Neural progenitor cell (in vitro differentiated cells): ENCODE data around the gene PKD1L1. TPM values are rescaled to one million over a fixed set of nuclear protein-coding genes. Genes with fewer than 3 reads are reported as not detected.

Experiments used
- DNase-seq: peaks from one replicate; pipeline ENCODE4 v3.0.0-alpha.2; 2016; ENCODE audit warnings: low spot score
- H2AFZ ChIP-seq: fragments of 200-600 bp; sonication (generic); replicated peaks from 2 replicates; pipeline ENCODE4 v1.6.1; 2016; ENCODE audit warnings: antibody characterized with exemption
- H3F3A ChIP-seq: fragments of 200-600 bp; sonication (generic); 2 replicates; pipeline ENCODE4 v1.6.1; 2016; ENCODE audit warnings: antibody characterized with exemption, low read depth
- H3K27ac ChIP-seq: fragments of 200-600 bp; sonication (generic); 2 replicates; pipeline ENCODE4 v1.5.1; 2016; ENCODE audit warnings: mild to moderate bottlenecking
- H3K27me3 ChIP-seq: fragments of 200-600 bp; sonication (generic); 2 replicates; pipeline ENCODE4 v1.6.1; 2016; ENCODE audit warnings: mild to moderate bottlenecking, moderate library complexity
- H3K36me3 ChIP-seq: fragments of 200-600 bp; sonication (generic); 2 replicates; pipeline ENCODE4 v1.5.1; 2016
- H3K4me1 ChIP-seq: fragments of 200-600 bp; sonication (generic); 2 replicates; pipeline ENCODE4 v1.6.1; 2016; ENCODE audit warnings: mixed run types
- H3K4me2 ChIP-seq: fragments of 200-600 bp; sonication (generic); 2 replicates; pipeline ENCODE4 v1.6.1; 2016
- H3K4me3 ChIP-seq: fragments of 200-600 bp; sonication (generic); 2 replicates; pipeline ENCODE4 v1.5.1; 2016
- H3K79me2 ChIP-seq: fragments of 200-600 bp; sonication (generic); 2 replicates; pipeline ENCODE4 v1.6.1; 2016; ENCODE audit warnings: low read depth
- H3K9ac ChIP-seq: fragments of 200-600 bp; sonication (generic); 2 replicates; pipeline ENCODE4 v1.6.1; 2016
- H3K9me3 ChIP-seq: fragments of 200-600 bp; sonication (generic); 2 replicates; pipeline ENCODE4 v1.5.1; 2016; ENCODE audit warnings: low read depth
- H4K20me1 ChIP-seq: fragments of 200-600 bp; sonication (generic); 2 replicates; pipeline ENCODE4 v1.6.1; 2016; ENCODE audit warnings: low read depth
- H3K27ac Mint-ChIP-seq: 3 replicates; pipeline ENCODE4 v1.8.0; 2021; ENCODE audit warnings: mixed read lengths
- H3K27me3 Mint-ChIP-seq: 2 replicates; pipeline ENCODE4 v1.8.0; 2022; ENCODE audit warnings: low read depth, mild to moderate bottlenecking, inconsistent platforms, moderate library complexity, mixed read lengths; ENCODE audit not compliant: insufficient read depth
- H3K36me3 Mint-ChIP-seq: 3 replicates; pipeline ENCODE4 v1.8.0; 2021; ENCODE audit warnings: mixed read lengths
- H3K4me1 Mint-ChIP-seq: 3 replicates; pipeline ENCODE4 v1.8.0; 2021; ENCODE audit warnings: mixed read lengths
- H3K4me3 Mint-ChIP-seq: 3 replicates; pipeline ENCODE4 v1.8.0; 2021; ENCODE audit warnings: mild to moderate bottlenecking, moderate library complexity, mixed read lengths
- H3K9me3 Mint-ChIP-seq: 3 replicates; pipeline ENCODE4 v1.8.0; 2020; ENCODE audit warnings: mixed read lengths
- EZH2 ChIP-seq: fragments of 200-600 bp; sonication (generic); IDR thresholded peaks from 2 replicates; pipeline ENCODE4 v1.6.1; 2017; ENCODE audit warnings: antibody characterized with exemption, mild to moderate bottlenecking, moderate library complexity
- EZH2phosphoT487 ChIP-seq: fragments of 200-600 bp; sonication (generic); IDR thresholded peaks from 2 replicates; pipeline ENCODE4 v1.6.1; 2017; ENCODE audit warnings: antibody characterized with exemption
- total RNA-seq: library from RNA; depleted of rRNA; stranded (reverse); fragments of >200 nt; gene quantifications from 2 replicates; pipeline ENCODE4 v1.2.3, GENCODE V29; 2015; ENCODE audit warnings: low replicate concordance
- TF ChIP-seq, protein P1 (sequence below): fragments of 200-600 bp; sonication (generic); IDR thresholded peaks from 2 replicates; pipeline ENCODE4 v1.5.1; 2017; ENCODE audit warnings: antibody characterized with exemption, mild to moderate bottlenecking

The PKD1L1 gene
- total RNA-seq, 1 donor from 2014 or later: 0.07 TPM

DNA sequence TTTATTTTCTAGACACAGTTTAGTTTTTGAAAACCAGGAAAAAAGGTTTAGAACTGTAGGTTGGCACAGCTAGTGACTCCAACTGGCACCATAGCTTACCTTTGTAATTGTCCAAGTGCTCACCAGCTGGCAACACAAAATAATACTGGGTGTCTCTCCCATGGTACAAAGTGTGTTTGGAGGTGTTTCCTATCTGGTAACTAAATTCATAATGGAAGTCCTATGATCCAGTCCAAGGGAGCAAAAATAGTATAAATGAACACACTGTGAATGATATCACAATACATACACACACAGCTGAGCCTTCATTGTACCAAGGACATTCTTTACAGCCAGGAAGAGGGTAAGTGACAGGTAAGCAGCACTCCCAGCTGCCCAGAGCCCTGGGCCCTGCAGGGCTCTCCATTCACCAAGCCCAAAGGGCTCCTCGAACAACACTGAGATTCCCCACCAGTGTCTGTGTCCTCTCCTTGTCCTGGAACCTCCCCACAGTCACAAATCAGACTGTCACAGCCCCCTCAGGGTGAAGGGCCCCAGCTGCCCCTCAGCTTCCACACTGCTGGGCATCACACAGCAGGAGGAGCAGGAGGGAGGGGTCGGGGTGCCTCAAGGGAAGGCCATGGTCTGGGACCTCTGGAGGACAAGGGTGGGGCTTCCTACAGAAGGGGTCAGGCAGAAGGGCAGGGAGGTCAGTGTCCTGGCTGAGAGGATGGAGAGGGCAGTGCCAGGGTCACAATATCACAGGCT is 72.1 kb downstream of the PKD1L1 start:
- no peak overlapping the region for H3K27ac Mint-ChIP-seq
- no peaks in the 10 kb centered on the region for H3K4me1 ChIP-seq

DNA sequence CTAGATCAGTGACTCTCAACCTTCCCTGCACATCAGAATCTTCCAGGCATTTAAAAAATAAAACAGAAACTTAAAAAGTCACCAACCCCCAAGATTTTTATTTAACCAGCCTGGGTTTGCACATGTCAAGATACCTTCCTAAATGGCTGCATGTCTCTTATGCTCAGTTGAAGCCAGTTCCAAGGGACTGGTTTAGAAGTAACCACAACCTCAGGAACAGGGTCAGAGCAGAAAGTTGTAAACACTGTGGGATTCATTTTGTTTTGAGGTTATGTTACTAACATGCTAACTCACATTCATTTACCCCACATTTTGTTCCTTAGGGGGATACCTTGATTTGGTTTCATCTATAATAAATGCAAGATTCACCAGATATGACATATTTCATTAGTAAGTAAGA is 72.9 kb downstream of the PKD1L1 start:
- H3K4me2 ChIP-seq: no peak overlapping the region
- H3K9ac ChIP-seq: no peak overlapping the region
- H3K4me3 ChIP-seq: no peak overlapping the region
- no peaks in the 10 kb centered on the region for H3K79me2 ChIP-seq
- no peaks in the 10 kb centered on the region for H3F3A ChIP-seq
- DNase-seq: no peak
- no peaks in the 10 kb centered on the region for H3K4me1 ChIP-seq
- Mint-ChIP-seq H3K27ac (no peak overlapping the region), H3K4me1 (peaks cover 15% of the 10 kb centered on the region), H3K4me3 (no peak overlapping the region), H3K36me3 (no peaks in the 10 kb centered on the region), H3K9me3 (no peaks in the 10 kb centered on the region), H3K27me3 (peaks cover 2% of the 10 kb centered on the region)
- no peak overlapping the region for H3K27ac ChIP-seq
- H3K36me3 ChIP-seq: no peaks in the 10 kb centered on the region
- H4K20me1 ChIP-seq: no peaks in the 10 kb centered on the region
- TF ChIP-seq, protein P1, sequence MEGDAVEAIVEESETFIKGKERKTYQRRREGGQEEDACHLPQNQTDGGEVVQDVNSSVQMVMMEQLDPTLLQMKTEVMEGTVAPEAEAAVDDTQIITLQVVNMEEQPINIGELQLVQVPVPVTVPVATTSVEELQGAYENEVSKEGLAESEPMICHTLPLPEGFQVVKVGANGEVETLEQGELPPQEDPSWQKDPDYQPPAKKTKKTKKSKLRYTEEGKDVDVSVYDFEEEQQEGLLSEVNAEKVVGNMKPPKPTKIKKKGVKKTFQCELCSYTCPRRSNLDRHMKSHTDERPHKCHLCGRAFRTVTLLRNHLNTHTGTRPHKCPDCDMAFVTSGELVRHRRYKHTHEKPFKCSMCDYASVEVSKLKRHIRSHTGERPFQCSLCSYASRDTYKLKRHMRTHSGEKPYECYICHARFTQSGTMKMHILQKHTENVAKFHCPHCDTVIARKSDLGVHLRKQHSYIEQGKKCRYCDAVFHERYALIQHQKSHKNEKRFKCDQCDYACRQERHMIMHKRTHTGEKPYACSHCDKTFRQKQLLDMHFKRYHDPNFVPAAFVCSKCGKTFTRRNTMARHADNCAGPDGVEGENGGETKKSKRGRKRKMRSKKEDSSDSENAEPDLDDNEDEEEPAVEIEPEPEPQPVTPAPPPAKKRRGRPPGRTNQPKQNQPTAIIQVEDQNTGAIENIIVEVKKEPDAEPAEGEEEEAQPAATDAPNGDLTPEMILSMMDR: no peak
- no peak for TF ChIP-seq EZH2
- TF ChIP-seq EZH2phosphoT487: no peak
- no peaks in the 10 kb centered on the region for H3K27me3 ChIP-seq
- no peaks in the 10 kb centered on the region for H3K9me3 ChIP-seq
- no peak overlapping the region for H2AFZ ChIP-seq

More for the DNA sequence above, 72.1 kb downstream of the PKD1L1 start:
- Mint-ChIP-seq H3K27me3 (peaks cover 2% of the 10 kb centered on the region), H3K4me1 (peaks cover 15% of the 10 kb centered on the region), H3K4me3 (no peak overlapping the region), H3K9me3 (no peaks in the 10 kb centered on the region), H3K36me3 (no peaks in the 10 kb centered on the region)
- Histone ChIP-seq H3K79me2 (no peaks in the 10 kb centered on the region), H3K27ac (no peak overlapping the region), H3K9me3 (no peaks in the 10 kb centered on the region), H3K27me3 (no peaks in the 10 kb centered on the region), H4K20me1 (no peaks in the 10 kb centered on the region), H2AFZ (no peak overlapping the region), H3F3A (no peaks in the 10 kb centered on the region), H3K36me3 (no peaks in the 10 kb centered on the region), H3K4me3 (no peak overlapping the region), H3K9ac (no peak overlapping the region), H3K4me2 (no peak overlapping the region)
- TF ChIP-seq EZH2 (no peak), EZH2phosphoT487 (no peak)
- TF ChIP-seq, protein P1: no peak
- no peak for DNase-seq

DNA sequence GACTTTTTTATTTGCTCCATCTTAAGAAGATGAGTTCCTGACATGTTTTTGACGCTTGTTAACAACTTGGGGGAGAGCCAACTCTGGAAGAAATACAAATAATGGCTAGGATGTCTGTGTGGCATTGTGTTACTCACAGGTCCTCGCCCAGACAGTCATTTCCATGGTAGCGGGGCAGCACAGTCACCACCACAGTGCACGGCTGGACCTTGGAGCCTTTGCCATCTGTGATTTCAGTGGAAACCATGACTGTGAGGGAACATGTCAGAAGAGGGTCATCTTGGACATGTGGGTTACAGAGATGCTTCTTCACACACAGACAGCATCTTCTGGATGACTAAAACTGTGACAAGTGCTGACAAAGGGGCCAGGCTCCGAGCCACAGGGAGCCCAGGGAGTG is 74.5 kb downstream of the PKD1L1 start:
- Histone ChIP-seq H3K9ac (no peak overlapping the region), H3K27me3 (no peaks in the 10 kb centered on the region), H2AFZ (no peak overlapping the region), H3K4me3 (no peak overlapping the region), H3K36me3 (no peaks in the 10 kb centered on the region), H3K4me1 (no peaks in the 10 kb centered on the region), H3K27ac (no peak overlapping the region), H3K4me2 (no peak overlapping the region), H3K9me3 (no peaks in the 10 kb centered on the region), H4K20me1 (no peaks in the 10 kb centered on the region), H3F3A (no peaks in the 10 kb centered on the region), H3K79me2 (no peaks in the 10 kb centered on the region)
- no peak for DNase-seq
- H3K9me3 Mint-ChIP-seq: no peaks in the 10 kb centered on the region
- peaks cover 2% of the 10 kb centered on the region for H3K27me3 Mint-ChIP-seq
- no peak overlapping the region for H3K4me3 Mint-ChIP-seq
- H3K36me3 Mint-ChIP-seq: no peaks in the 10 kb centered on the region
- H3K4me1 Mint-ChIP-seq: peaks cover 15% of the 10 kb centered on the region
- no peak overlapping the region for H3K27ac Mint-ChIP-seq
- TF ChIP-seq EZH2phosphoT487: no peak
- TF ChIP-seq, protein P1: no peak
- TF ChIP-seq EZH2: no peak
